Esophagus squamous epithelium (tissue), 4 donors: ENCODE results near the gene MOAP1.

Experiments
- CTCF ChIP-seq, 6 experiments: fragments of 450-650 bp in 4 of 6; fragments of 200-600 bp in 2 of 6; sonication (generic) in 2 of 6; IDR thresholded peaks; one replicate each; pipeline ENCODE4 v1.5.1; 2016 to 2019; ENCODE audit warnings: antibody characterized with exemption in 6 of 6, mild to moderate bottlenecking in 4 of 6, moderate library complexity in 4 of 6
- POLR2A ChIP-seq, 4 donors: fragments of 450-650 bp; IDR thresholded peaks; one replicate each; pipeline ENCODE4 v1.6.1; 2017; ENCODE audit warnings: antibody characterized with exemption in 4 of 4, mild to moderate bottlenecking in 4 of 4, moderate library complexity in 3 of 4

- TF ChIP-seq CTCF (IDR thresholded peaks at IDR 0.05) = no peak
- no peak for TF ChIP-seq POLR2A (IDR thresholded peaks at IDR 0.05)
These were observed 27.9 kb downstream of the MOAP1 start for GRCh38 chr14:93156693-93157369.
